Endodermal cell (in vitro differentiated cells): ENCODE data around the gene PARD3B. TPM values are rescaled to one million over a fixed set of nuclear protein-coding genes. Genes with fewer than 3 reads are reported as not detected.

Source experiments
- DNase-seq: peaks from one replicate; pipeline ENCODE4 v3.0.0-alpha.2; 2017
- H3K27ac ChIP-seq: 2 replicates; pipeline ENCODE4 v1.5.1; 2013; ENCODE audit warnings: mild to moderate bottlenecking, low read depth, low read length, moderate library complexity
- H3K27me3 ChIP-seq: 2 replicates; pipeline ENCODE4 v1.6.1; 2013; ENCODE audit warnings: mild to moderate bottlenecking, low read length, moderate library complexity; ENCODE audit not compliant: insufficient read depth, control insufficient read depth, poor library complexity, severe bottlenecking
- H3K36me3 ChIP-seq: 2 replicates; pipeline ENCODE4 v1.7.0; 2013; ENCODE audit warnings: mild to moderate bottlenecking, low read length, moderate library complexity; ENCODE audit not compliant: control insufficient read depth, insufficient read depth
- H3K4me1 ChIP-seq: one replicate; pipeline ENCODE4 v1.7.0; 2013; ENCODE audit warnings: low read length; ENCODE audit not compliant: control insufficient read depth, insufficient read depth
- H3K4me3 ChIP-seq: 2 replicates; pipeline ENCODE4 v1.5.1; 2013; ENCODE audit warnings: mild to moderate bottlenecking, low read length, moderate library complexity
- H3K9ac ChIP-seq: 2 replicates; pipeline ENCODE4 v1.6.1; 2013; ENCODE audit warnings: mild to moderate bottlenecking, low read length, moderate library complexity; ENCODE audit not compliant: poor library complexity, severe bottlenecking; ENCODE audit errors: extremely low read depth
- H3K9me3 ChIP-seq: 2 replicates; pipeline ENCODE4 v1.6.1; 2013; ENCODE audit warnings: mild to moderate bottlenecking, low read length, moderate library complexity; ENCODE audit not compliant: control insufficient read depth
- H3K27ac Mint-ChIP-seq: 2 replicates; pipeline ENCODE4 v1.8.0; 2020; ENCODE audit warnings: mixed read lengths
- H3K27me3 Mint-ChIP-seq: 2 replicates; pipeline ENCODE4 v1.8.0; 2021; ENCODE audit warnings: mild to moderate bottlenecking, mixed read lengths; ENCODE audit not compliant: insufficient read depth
- H3K36me3 Mint-ChIP-seq: 2 replicates; pipeline ENCODE4 v1.8.0; 2020; ENCODE audit warnings: low read depth, mixed read lengths
- H3K4me1 Mint-ChIP-seq: 2 replicates; pipeline ENCODE4 v1.8.0; 2020; ENCODE audit warnings: mixed read lengths
- H3K4me3 Mint-ChIP-seq: 2 replicates; pipeline ENCODE4 v1.8.0; 2020; ENCODE audit warnings: mild to moderate bottlenecking, moderate library complexity, mixed read lengths
- H3K9me3 Mint-ChIP-seq: 2 replicates; pipeline ENCODE4 v1.8.0; 2020; ENCODE audit warnings: mild to moderate bottlenecking, mixed read lengths
- CTCF ChIP-seq: fragments of 200-600 bp; sonication (generic); conservative IDR thresholded peaks from 2 replicates; pipeline ENCODE4 v1.5.0; 2021; ENCODE audit warnings: antibody characterized with exemption, mild to moderate bottlenecking
- WGBS, 2 experiments: methylation state at CpG; one replicate each; pipeline versions ENCODE4 v1.1.5 to v1.1.7; 2013; ENCODE audit warnings: missing lambda C conversion rate in 2 of 2, mixed read lengths in 1 of 2; ENCODE audit not compliant: insufficient coverage in 1 of 2, insufficient read length in 1 of 2; 5-methylcytosine and 5-hydroxymethylcytosine counted together
- total RNA-seq, 2 donors: library from RNA; stranded (reverse); fragmentation: NEBNext Ultra II Directional in 1 of 2; extraction: Animal tissue kit (Norgen Biotek cat#: 25700) in 1 of 2; gene quantifications; 2 replicates in 1 of 2; 3 replicates in 1 of 2; pipeline ENCODE4 v1.2.1, GENCODE V29; 2021

Gene PARD3B
- total RNA-seq, 2 donors from 2014 or later, result 2.5 to 5.6 TPM

- H3K9me3 Mint-ChIP-seq, result peaks cover 7% of the 10 kb centered on the region
- no peak overlapping the region for H3K9ac ChIP-seq
- no peaks in the 10 kb centered on the region for H3K27me3 ChIP-seq
- H3K4me1 Mint-ChIP-seq, result peaks cover 7% of the 10 kb centered on the region
- no peak overlapping the region for H3K27ac Mint-ChIP-seq
- no peak for TF ChIP-seq CTCF
- H3K36me3 Mint-ChIP-seq, result peaks cover 2% of the 10 kb centered on the region
- 99% methylated on average over 3 of the region's 4 CpGs; no CpG with 5 or more reads in 1 of the 2 experiments for WGBS, 2 experiments
- no peak overlapping the region for H3K4me3 Mint-ChIP-seq
- H3K9me3 ChIP-seq, result no peaks in the 10 kb centered on the region
- no peak overlapping the region for H3K27ac ChIP-seq
- DNase-seq, result no peak
- H3K27me3 Mint-ChIP-seq, result no peaks in the 10 kb centered on the region
- peaks cover 3% of the 10 kb centered on the region for H3K4me1 ChIP-seq
- no peaks in the 10 kb centered on the region for H3K36me3 ChIP-seq
- H3K4me3 ChIP-seq, result no peak overlapping the region
Observed at GRCh38 chr2:204896146-204896545, 350.9 kb downstream of the PARD3B start.

DNA sequence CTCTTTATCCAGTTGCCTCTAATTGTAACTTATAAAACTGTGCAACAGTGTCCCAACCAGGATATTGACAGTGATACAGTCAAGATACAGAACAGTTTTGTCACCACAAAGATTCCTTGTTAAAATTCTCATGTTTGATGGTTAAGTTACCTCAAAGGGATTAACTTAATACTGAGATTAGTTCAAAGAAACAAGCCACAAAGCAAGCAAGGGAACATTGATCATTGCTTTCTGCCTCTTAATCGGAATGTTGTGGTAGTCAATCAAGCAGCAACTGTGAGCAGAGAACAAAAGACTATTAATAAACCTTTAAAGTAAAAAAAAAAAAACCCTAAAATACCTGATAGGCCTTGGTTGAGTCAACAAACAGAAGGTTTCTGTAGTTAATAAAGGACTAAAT, 352.3 kb downstream of the PARD3B start:
- H3K36me3 Mint-ChIP-seq, result peaks cover 2% of the 10 kb centered on the region
- H3K9me3 Mint-ChIP-seq, result peaks cover 7% of the 10 kb centered on the region
- H3K27me3 Mint-ChIP-seq, result no peaks in the 10 kb centered on the region
- Histone ChIP-seq H3K9me3 (no peaks in the 10 kb centered on the region), H3K36me3 (no peaks in the 10 kb centered on the region), H3K27me3 (no peaks in the 10 kb centered on the region), H3K4me1 (peaks cover 4% of the 10 kb centered on the region), H3K9ac (no peak overlapping the region), H3K27ac (peak overlapping the region; percentile 46), H3K4me3 (no peak overlapping the region)
- H3K4me1 Mint-ChIP-seq, result peaks cover 7% of the 10 kb centered on the region
- WGBS, 2 experiments, result 93% methylated on average over 1 of the region's 1 CpG; no CpG with 5 or more reads in 1 of the 2 experiments
- H3K27ac Mint-ChIP-seq, result no peak overlapping the region
- TF ChIP-seq CTCF, result no peak
- H3K4me3 Mint-ChIP-seq, result no peak overlapping the region
- no peak for DNase-seq

DNA sequence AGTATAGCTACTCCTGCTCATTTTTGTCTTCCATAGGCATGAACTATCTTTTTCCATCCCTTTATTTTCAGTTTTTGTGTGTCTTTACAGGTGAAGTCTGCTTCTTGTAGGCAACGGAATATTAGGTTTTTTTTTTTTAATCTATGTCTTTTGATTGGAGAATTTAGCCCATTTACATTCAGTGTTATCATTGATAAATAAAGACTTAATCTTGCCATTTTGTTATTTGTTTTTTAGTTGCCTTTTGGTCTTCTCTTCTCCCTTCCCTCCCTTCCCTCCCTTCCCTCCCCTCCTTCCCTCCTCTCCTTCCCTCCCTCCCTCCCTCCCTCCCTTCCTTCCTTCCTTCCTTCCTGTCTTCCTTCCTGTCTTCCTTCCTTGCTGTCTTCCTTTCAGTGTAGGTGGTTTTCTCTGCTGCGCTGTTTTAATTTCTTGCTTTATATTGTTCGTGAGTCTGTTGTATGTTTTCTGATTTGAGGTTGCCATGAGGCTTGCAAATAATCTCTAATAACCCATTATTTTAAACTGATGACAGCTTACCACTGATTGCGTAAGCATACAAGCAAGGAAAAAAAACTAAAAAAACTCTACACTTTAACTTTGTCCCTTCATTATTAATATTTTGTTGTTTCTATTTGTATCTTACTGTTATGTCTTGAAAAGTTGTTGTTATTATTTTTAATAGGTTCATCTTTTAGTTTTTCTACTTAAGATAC, 353.8 kb downstream of the PARD3B start:
- peaks cover 7% of the 10 kb centered on the region for H3K4me1 Mint-ChIP-seq
- peaks cover 2% of the 10 kb centered on the region for H3K36me3 Mint-ChIP-seq
- Histone ChIP-seq H3K36me3 (no peaks in the 10 kb centered on the region), H3K4me1 (peaks cover 4% of the 10 kb centered on the region), H3K4me3 (no peak overlapping the region), H3K9ac (no peak overlapping the region), H3K27ac (no peak overlapping the region), H3K9me3 (no peaks in the 10 kb centered on the region), H3K27me3 (no peaks in the 10 kb centered on the region)
- no peak overlapping the region for H3K4me3 Mint-ChIP-seq
- 78% methylated on average over 2 of the region's 4 CpGs; no CpG with 5 or more reads in 1 of the 2 experiments for WGBS, 2 experiments
- H3K27ac Mint-ChIP-seq, result no peak overlapping the region
- no peak for DNase-seq
- H3K27me3 Mint-ChIP-seq, result no peaks in the 10 kb centered on the region
- no peak for TF ChIP-seq CTCF
- H3K9me3 Mint-ChIP-seq, result peaks cover 7% of the 10 kb centered on the region
